Mononuclear cell (primary cell): Measurements from ENCODE around the gene SDS. TPM values are rescaled to one million over a fixed set of nuclear protein-coding genes. Genes with fewer than 3 reads are reported as not detected.

Experiments
- H3K27me3 ChIP-seq: 2 replicates; pipeline ENCODE4 v1.6.0; 2011; ENCODE audit warnings: low read length, control low read depth; ENCODE audit not compliant: insufficient read depth
- H3K4me1 ChIP-seq: 2 replicates; pipeline ENCODE4 v1.5.1; 2011; ENCODE audit warnings: mild to moderate bottlenecking, low read length, control low read depth; ENCODE audit not compliant: insufficient read depth
- H3K4me3 ChIP-seq: 2 replicates; pipeline ENCODE4 v1.5.1; 2011; ENCODE audit warnings: mild to moderate bottlenecking, low read length, moderate library complexity
- H3K9me3 ChIP-seq: 2 replicates; pipeline ENCODE4 v1.5.1; 2011; ENCODE audit warnings: low read depth, mild to moderate bottlenecking, control low read depth, low read length
- total RNA-seq: library from RNA; depleted of rRNA; stranded (reverse); fragments of >200 nt; gene quantifications from one replicate; pipeline ENCODE4 v1.2.3, GENCODE V29; 2012

SDS gene
- total RNA-seq, 1 donor = 0.52 TPM

- Histone ChIP-seq H3K4me1 (no peaks in the 10 kb centered on the region), H3K9me3 (no peaks in the 10 kb centered on the region)
Observed at GRCh38 chr12:113436993-113437728, 33.5 kb upstream of the SDS start.

GRCh38 chr12:113436586-113436985 is 32.9 kb upstream of the SDS start:
- Histone ChIP-seq H3K4me3 (no peak overlapping the region), H3K9me3 (no peaks in the 10 kb centered on the region), H3K4me1 (no peaks in the 10 kb centered on the region), H3K27me3 (no peaks in the 10 kb centered on the region)

More at GRCh38 chr12:113436993-113437728, 33.5 kb upstream of the SDS start:
- no peaks in the 10 kb centered on the region for H3K27me3 ChIP-seq
- H3K4me3 ChIP-seq = no peak overlapping the region

- H3K4me3 ChIP-seq = no peak overlapping the region
- H3K9me3 ChIP-seq = no peaks in the 10 kb centered on the region
- no peaks in the 10 kb centered on the region for H3K27me3 ChIP-seq
- H3K4me1 ChIP-seq = no peaks in the 10 kb centered on the region
Observed at GRCh38 chr12:113435367-113435766, 31.7 kb upstream of the SDS start.

- Histone ChIP-seq H3K27me3 (no peaks in the 10 kb centered on the region), H3K4me3 (no peak overlapping the region), H3K9me3 (no peaks in the 10 kb centered on the region), H3K4me1 (no peaks in the 10 kb centered on the region)
Observed at GRCh38 chr12:113432986-113433385, 29.3 kb upstream of the SDS start.

GRCh38 chr12:113428482-113428881 is 24.8 kb upstream of the SDS start:
- H3K4me1 ChIP-seq = no peaks in the 10 kb centered on the region
- no peaks in the 10 kb centered on the region for H3K27me3 ChIP-seq
- no peaks in the 10 kb centered on the region for H3K9me3 ChIP-seq
- H3K4me3 ChIP-seq = no peak overlapping the region

- no peaks in the 10 kb centered on the region for H3K27me3 ChIP-seq
- H3K4me3 ChIP-seq = no peak overlapping the region
- H3K9me3 ChIP-seq = no peaks in the 10 kb centered on the region
Observed at GRCh38 chr12:113427882-113428281, 24.2 kb upstream of the SDS start.

GRCh38 chr12:113425960-113426453 is 22.3 kb upstream of the SDS start:
- Histone ChIP-seq H3K27me3 (no peaks in the 10 kb centered on the region), H3K4me1 (peaks cover 18% of the 10 kb centered on the region), H3K4me3 (no peak overlapping the region), H3K9me3 (no peaks in the 10 kb centered on the region)

More at GRCh38 chr12:113427882-113428281, 24.2 kb upstream of the SDS start:
- peaks cover 3% of the 10 kb centered on the region for H3K4me1 ChIP-seq

- Histone ChIP-seq H3K9me3 (no peaks in the 10 kb centered on the region), H3K27me3 (no peaks in the 10 kb centered on the region), H3K4me3 (no peak overlapping the region), H3K4me1 (peaks cover 18% of the 10 kb centered on the region)
Observed at GRCh38 chr12:113424915-113425823, 21.5 kb upstream of the SDS start.

- peaks cover 18% of the 10 kb centered on the region for H3K4me1 ChIP-seq
- no peak overlapping the region for H3K4me3 ChIP-seq
- no peaks in the 10 kb centered on the region for H3K9me3 ChIP-seq
- H3K27me3 ChIP-seq = no peaks in the 10 kb centered on the region
Observed at GRCh38 chr12:113424456-113424855, 20.8 kb upstream of the SDS start.

GRCh38 chr12:113422886-113423669 is 19.4 kb upstream of the SDS start:
- H3K4me1 ChIP-seq = peaks cover 21% of the 10 kb centered on the region

GRCh38 chr12:113422030-113422885 is 18.6 kb upstream of the SDS start, which contains the start of gene SDSL:
Gene SDSL (plus strand): TSS chr12:113422380. CDS start chr12:113427983, 5,603 bp downstream.
- peak within 1 kb of the TSS; percentile 7 for H3K4me3 ChIP-seq

More at GRCh38 chr12:113422886-113423669, 19.4 kb upstream of the SDS start:
- no peak overlapping the region for H3K4me3 ChIP-seq
- no peaks in the 10 kb centered on the region for H3K9me3 ChIP-seq
- H3K27me3 ChIP-seq = no peaks in the 10 kb centered on the region

GRCh38 chr12:113420996-113421595 is 17.4 kb upstream of the SDS start:
- Histone ChIP-seq H3K4me1 (peaks cover 29% of the 10 kb centered on the region), H3K4me3 (no peak overlapping the region), H3K9me3 (no peaks in the 10 kb centered on the region), H3K27me3 (no peaks in the 10 kb centered on the region)

More at GRCh38 chr12:113422030-113422885, 18.6 kb upstream of the SDS start, which contains the start of gene SDSL:
- Histone ChIP-seq H3K27me3 (no peaks in the 10 kb centered on the region), H3K4me1 (peaks cover 21% of the 10 kb centered on the region), H3K9me3 (no peaks in the 10 kb centered on the region)

GRCh38 chr12:113418213-113418879 is 14.7 kb upstream of the SDS start:
- Histone ChIP-seq H3K9me3 (no peaks in the 10 kb centered on the region), H3K4me1 (peaks cover 37% of the 10 kb centered on the region), H3K27me3 (no peaks in the 10 kb centered on the region), H3K4me3 (no peak overlapping the region)
